Body of pancreas (tissue), 4 donors: ENCODE results near the gene IDI2. TPM values are rescaled to one million over a fixed set of nuclear protein-coding genes. Genes with fewer than 3 reads are reported as not detected.

Experiments used
- ATAC-seq: fragments of 150-250 bp; one replicate; pipeline ENCODE4 v1.9.1; 2016
- DNase-seq, 4 donors: peaks; one replicate each; pipeline ENCODE4 v3.0.0-alpha.2; 2019
- H3K27ac ChIP-seq, 4 donors: fragments of 200-600 bp; sonication (generic); 1 replicate in 3 of 4; 2 replicates in 1 of 4; pipeline versions ENCODE4 v1.5.1 to v1.6.1; 2016 to 2019; ENCODE audit warnings: mild to moderate bottlenecking in 1 of 4, mixed read lengths in 1 of 4, moderate library complexity in 1 of 4
- H3K27me3 ChIP-seq, 2 donors: fragments of 200-600 bp; sonication (generic); one replicate each; pipeline ENCODE4 v1.6.0; 2016; ENCODE audit warnings: mild to moderate bottlenecking in 1 of 2
- H3K36me3 ChIP-seq, 2 donors: fragments of 200-600 bp; sonication (generic); replicated peaks in 1 of 2; 2 replicates each; pipeline ENCODE4 v1.5.1; 2016; ENCODE audit warnings: low read depth in 2 of 2; ENCODE audit not compliant: insufficient read depth in 1 of 2
- H3K4me1 ChIP-seq: fragments of 200-600 bp; sonication (generic); one replicate; pipeline ENCODE4 v1.6.0; 2016
- H3K4me3 ChIP-seq, 2 donors: fragments of 200-600 bp; sonication (generic); 1 replicate in 1 of 2; 2 replicates in 1 of 2; pipeline ENCODE4 v1.5.1; 2016 to 2019
- H3K9me3 ChIP-seq, 3 donors: fragments of 200-600 bp; sonication (generic); 1 replicate in 2 of 3; 2 replicates in 1 of 3; pipeline ENCODE4 v1.5.1; 2016
- CTCF ChIP-seq, 7 experiments: fragments of 450-650 bp in 4 of 7; fragments of 200-600 bp in 3 of 7; sonication (generic) in 3 of 7; IDR thresholded peaks; one replicate each; pipeline ENCODE4 v1.5.1; 2016 to 2019; ENCODE audit warnings: antibody characterized with exemption in 7 of 7
- POLR2A ChIP-seq, 3 donors: fragments of 450-650 bp; IDR thresholded peaks; one replicate each; pipeline ENCODE4 v1.6.1; 2016; ENCODE audit warnings: antibody characterized with exemption in 3 of 3, mild to moderate bottlenecking in 2 of 3
- WGBS, 2 donors: methylation state at CpG; one replicate each; pipeline ENCODE4 v1.1.5; 2017; 5-methylcytosine and 5-hydroxymethylcytosine counted together
- intact Hi-C: fragments of 100-400 bp; cut with DNase I; formaldehyde crosslinking; loops from one replicate; pipeline ENCODE4 v1.15.1; 2023
- total RNA-seq, 2 donors: library from RNA; depleted of rRNA; stranded (reverse); fragments of >200 nt; gene quantifications; one replicate each; pipeline ENCODE4 v1.1.0, GENCODE V29; 2016

IDI2 gene
- total RNA-seq, 2 donors from 2014 or later: not detected

- peaks cover 25% of the 10 kb centered on the region for H3K4me1 ChIP-seq
- H3K27ac ChIP-seq: peak overlapping the region; percentile 80 to 92 (median 87)
- DNase-seq (no peak), ATAC-seq (no peak)
- H3K27me3 ChIP-seq: no peaks in the 10 kb centered on the region
- TF ChIP-seq CTCF (IDR thresholded peaks at IDR 0.05): no peak
- TF ChIP-seq POLR2A (IDR thresholded peaks at IDR 0.05): no peak
- no peaks in the 10 kb centered on the region for H3K9me3 ChIP-seq
- WGBS, 2 donors: 23 to 43% methylated on average over 28 to 42 of the region's 42 CpGs
- H3K4me3 ChIP-seq: peak overlapping the region; percentile 88 to 100
- no peaks in the 10 kb centered on the region for H3K36me3 ChIP-seq
- intact Hi-C loops: loop anchor here (10.0 kb wide), 1 partner anchor 54 kb away; the partner anchor contains the start of gene LARP4B
Observed at GRCh38 chr10:988667-989545, 36.8 kb downstream of the IDI2 start.

GRCh38 chr10:987870-988666, 37.6 kb downstream of the IDI2 start, which contains the start of gene GTPBP4:
GTPBP4 (plus strand) TSS chr10:988434; CDS start chr10:988480, 46 bp downstream.
- H3K27me3 ChIP-seq: no peaks in the 10 kb centered on the region
- peak within 1 kb of the TSS; percentile 80 to 92 (median 87) for H3K27ac ChIP-seq
- peaks cover 25% of the 10 kb centered on the region for H3K4me1 ChIP-seq
- ATAC-seq (peak; percentile 99), DNase-seq (peak; percentile 99)
- TF ChIP-seq POLR2A (IDR thresholded peaks at IDR 0.05) (peak; percentile 65 to 87 (median 86)), CTCF (IDR thresholded peaks at IDR 0.05) (peak in 1 of 7 experiments; percentile 48)
- no peaks in the 10 kb centered on the region for H3K9me3 ChIP-seq
- H3K4me3 ChIP-seq: peak within 1 kb of the TSS; percentile 88 to 100
- intact Hi-C loops: loop anchor here (10.0 kb wide), 1 partner anchor 53 kb away; the partner anchor contains the start of gene LARP4B
- 0% methylated on average over 18 to 73 of the region's 74 CpGs for WGBS, 2 donors
- no peaks in the 10 kb centered on the region for H3K36me3 ChIP-seq

GRCh38 chr10:987620-987869, 38.1 kb downstream of the IDI2 start:
- no peak for ATAC-seq
- Histone ChIP-seq H3K27ac (peak overlapping the region; percentile 80 to 92 (median 87)), H3K4me1 (peaks cover 25% of the 10 kb centered on the region), H3K27me3 (no peaks in the 10 kb centered on the region), H3K36me3 (no peaks in the 10 kb centered on the region), H3K4me3 (peak overlapping the region; percentile 88 to 100), H3K9me3 (no peaks in the 10 kb centered on the region)
- intact Hi-C loops: loop anchor here (10.0 kb wide), 1 partner anchor 53 kb away; the partner anchor contains the start of gene LARP4B
- TF ChIP-seq CTCF (IDR thresholded peaks at IDR 0.05) (no peak), POLR2A (IDR thresholded peaks at IDR 0.05) (no peak)
- 0 to 3% methylated on average over 7 of the region's 7 CpGs for WGBS, 2 donors
- no peak for DNase-seq

- DNase-seq (no peak), ATAC-seq (no peak)
- 61 to 68% methylated on average over 14 of the region's 14 CpGs for WGBS, 2 donors
- intact Hi-C loops: loop anchor here (10.0 kb wide), 1 partner anchor 52 kb away; the partner anchor contains the start of gene LARP4B
- H3K27me3 ChIP-seq: no peaks in the 10 kb centered on the region
- H3K4me1 ChIP-seq: peaks cover 25% of the 10 kb centered on the region
- H3K36me3 ChIP-seq: no peaks in the 10 kb centered on the region
- H3K27ac ChIP-seq: peak overlapping the region in 2 of 4 donors; percentile 86 to 92
- TF ChIP-seq CTCF (IDR thresholded peaks at IDR 0.05) (no peak), POLR2A (IDR thresholded peaks at IDR 0.05) (no peak)
- no peaks in the 10 kb centered on the region for H3K9me3 ChIP-seq
- H3K4me3 ChIP-seq: peak overlapping the region; percentile 88 to 100
Observed at GRCh38 chr10:986881-987619, 38.6 kb downstream of the IDI2 start.
